HG02981 (cell line): ENCODE data around the gene CEP57.
"Not testable (repeated sequence)": the region's sequence is repeated elsewhere in the genome, so short reads cannot be mapped to it uniquely, and the experiment has no call there.

Source experiments
- ATAC-seq: cut with Tn5 transposase; IDR thresholded peaks from one replicate; pipeline ENCODE4 v1.9.1; 2021; ENCODE audit warnings: mild to moderate bottlenecking, moderate library complexity; ENCODE audit not compliant: unreplicated experiment

CEP57 gene

GRCh38 chr11:95853138-95853537, 62.8 kb downstream of the CEP57 start:
- ATAC-seq = no peak

- no peak for ATAC-seq
These were observed 63.6 kb downstream of the CEP57 start for GRCh38 chr11:95853862-95854261.

- not testable (repeated sequence) for ATAC-seq
These were observed 64.1 kb downstream of the CEP57 start for GRCh38 chr11:95854362-95854761.

GRCh38 chr11:95860024-95860423, 69.7 kb downstream of the CEP57 start:
- not testable (repeated sequence) for ATAC-seq

GRCh38 chr11:95863486-95864140, 73.3 kb downstream of the CEP57 start:
- ATAC-seq = no peak

GRCh38 chr11:95867105-95867504, 76.8 kb downstream of the CEP57 start:
- ATAC-seq = no peak

- not testable (repeated sequence) for ATAC-seq
These were observed 80.6 kb downstream of the CEP57 start for GRCh38 chr11:95870877-95871276.

- ATAC-seq = no peak
These were observed 87.0 kb downstream of the CEP57 start for GRCh38 chr11:95877291-95877690.
